Measurements from ENCODE around the gene TULP4. TPM values are rescaled to one million over a fixed set of nuclear protein-coding genes. Genes with fewer than 3 reads are reported as not detected.

TULP4 gene
- polyA plus RNA-seq, 1 donor (not counting 4 experiments of a cell fraction or from before 2014, with no cell fraction given) = 13.1 TPM

- Histone ChIP-seq H3K4me2 (ENCODE audit: control insufficient read depth, extremely low read depth, insufficient read depth, low read depth, low read length) (no peak overlapping the region), H4K20me1 (ENCODE audit: control insufficient read depth, extremely low read depth, insufficient read depth, low read length) (no peaks in the 10 kb centered on the region), H2AFZ (ENCODE audit: control insufficient read depth, low read length) (no peak overlapping the region), H3K9ac (ENCODE audit: control insufficient read depth, extremely low read depth, insufficient read depth, low read length) (no peak overlapping the region), H3K4me1 (ENCODE audit: control insufficient read depth, extremely low read depth, insufficient read depth, low read length) (peaks cover 6% of the 10 kb centered on the region), H3K27me3 (ENCODE audit: control insufficient read depth, extremely low read depth, insufficient read depth, low read length) (no peaks in the 10 kb centered on the region), H3K79me2 (ENCODE audit: control insufficient read depth, insufficient read depth, low read length) (no peaks in the 10 kb centered on the region), H3K36me3 (ENCODE audit: control insufficient read depth in 2 of 2, extremely low read depth in 1 of 2, insufficient read depth in 2 of 2, low read length in 2 of 2) (peaks cover 19 to 23% of the 10 kb centered on the region in 2 experiments), H3K27ac (ENCODE audit: control insufficient read depth, insufficient read depth, low read length) (no peak overlapping the region), H3K9me3 (ENCODE audit: control insufficient read depth, low read depth, low read length) (no peaks in the 10 kb centered on the region), H3K9me1 (ENCODE audit: control insufficient read depth, extremely low read depth, insufficient read depth, low read length) (no peaks in the 10 kb centered on the region), H3K4me3 (ENCODE audit: control insufficient read depth in 2 of 3, extremely low read depth in 1 of 3, insufficient read depth in 2 of 3, low read depth in 1 of 3, low read length in 3 of 3) (no peak overlapping the region)
- FAIRE-seq = no peak
- TF ChIP-seq CTCF (optimal IDR thresholded peaks at IDR 0.05 in 1 of 3, IDR thresholded peaks at IDR 0.05 in 1 of 3, conservative IDR thresholded peaks at IDR 0.05 in 1 of 3; ENCODE audit: extremely low read depth in 1 of 3, insufficient read depth in 2 of 3, low read length in 3 of 3) (peak in 1 of 3 experiments; percentile 26), EZH2 (IDR thresholded peaks at IDR 0.05; ENCODE audit: low read length) (no peak)
- dilution Hi-C loops (cut with MboI; ENCODE audit: extremely low pct_ligation_motif_present, low sequenced_read_pairs) = no loop called here
- no peak for DNase-seq (ENCODE audit: low read depth, low spot score)
Observed at GRCh38 chr6:158496700-158497099, 184.4 kb downstream of the TULP4 start.

- Histone ChIP-seq H3K27me3 (ENCODE audit: control insufficient read depth, extremely low read depth, insufficient read depth, low read length) (no peaks in the 10 kb centered on the region), H3K4me1 (ENCODE audit: control insufficient read depth, extremely low read depth, insufficient read depth, low read length) (peaks cover 6% of the 10 kb centered on the region), H3K27ac (ENCODE audit: control insufficient read depth, insufficient read depth, low read length) (no peak overlapping the region), H2AFZ (ENCODE audit: control insufficient read depth, low read length) (no peak overlapping the region), H3K4me2 (ENCODE audit: control insufficient read depth, extremely low read depth, insufficient read depth, low read depth, low read length) (no peak overlapping the region), H3K9ac (ENCODE audit: control insufficient read depth, extremely low read depth, insufficient read depth, low read length) (no peak overlapping the region), H3K9me1 (ENCODE audit: control insufficient read depth, extremely low read depth, insufficient read depth, low read length) (no peaks in the 10 kb centered on the region), H3K4me3 (ENCODE audit: control insufficient read depth in 2 of 3, extremely low read depth in 1 of 3, insufficient read depth in 2 of 3, low read depth in 1 of 3, low read length in 3 of 3) (no peak overlapping the region), H3K36me3 (ENCODE audit: control insufficient read depth in 2 of 2, extremely low read depth in 1 of 2, insufficient read depth in 2 of 2, low read length in 2 of 2) (peaks cover 19 to 26% of the 10 kb centered on the region in 2 experiments), H3K9me3 (ENCODE audit: control insufficient read depth, low read depth, low read length) (no peaks in the 10 kb centered on the region), H3K79me2 (ENCODE audit: control insufficient read depth, insufficient read depth, low read length) (no peaks in the 10 kb centered on the region), H4K20me1 (ENCODE audit: control insufficient read depth, extremely low read depth, insufficient read depth, low read length) (no peaks in the 10 kb centered on the region)
- TF ChIP-seq EZH2 (IDR thresholded peaks at IDR 0.05; ENCODE audit: low read length) = no peak
- TF ChIP-seq CTCF (optimal IDR thresholded peaks at IDR 0.05 in 1 of 3, IDR thresholded peaks at IDR 0.05 in 1 of 3, conservative IDR thresholded peaks at IDR 0.05 in 1 of 3; ENCODE audit: extremely low read depth in 1 of 3, insufficient read depth in 2 of 3, low read length in 3 of 3) = no peak
- dilution Hi-C loops (cut with MboI; ENCODE audit: extremely low pct_ligation_motif_present, low sequenced_read_pairs) = no loop called here
- DNase-seq (ENCODE audit: low read depth, low spot score) = no peak
- FAIRE-seq = no peak
Observed at GRCh38 chr6:158497620-158498019, 185.4 kb downstream of the TULP4 start.

Measured in keratinocyte (primary cell).